HG03565 (cell line): ENCODE measurements around the gene PKN1.

Experiments used
- ATAC-seq: cut with Tn5 transposase; IDR thresholded peaks from one replicate; pipeline ENCODE4 v1.9.1; 2021; ENCODE audit warnings: mild to moderate bottlenecking, moderate library complexity; ENCODE audit not compliant: unreplicated experiment

PKN1 gene

DNA sequence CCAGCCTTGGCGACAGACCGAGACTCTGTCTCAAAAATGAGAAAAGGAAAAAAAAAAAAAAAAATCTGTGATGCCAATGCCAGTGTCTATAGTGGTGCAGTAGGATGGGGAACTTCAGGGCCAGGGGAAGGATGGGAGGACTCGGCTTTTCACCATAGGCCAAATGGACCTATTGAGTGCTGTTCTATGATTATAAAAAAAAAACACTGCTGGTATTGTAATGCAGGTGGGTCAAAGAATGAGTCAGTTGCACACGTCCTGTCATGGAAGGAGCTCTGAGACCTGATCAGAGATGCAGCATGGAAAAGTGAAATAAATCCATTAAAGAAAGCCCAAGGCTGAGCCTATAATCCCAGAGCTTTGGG, 78.1 kb downstream of the PKN1 start:
- ATAC-seq, result no peak

- ATAC-seq, result no peak
Observed at GRCh38 chr19:14512406-14512961, 79.4 kb downstream of the PKN1 start.

DNA sequence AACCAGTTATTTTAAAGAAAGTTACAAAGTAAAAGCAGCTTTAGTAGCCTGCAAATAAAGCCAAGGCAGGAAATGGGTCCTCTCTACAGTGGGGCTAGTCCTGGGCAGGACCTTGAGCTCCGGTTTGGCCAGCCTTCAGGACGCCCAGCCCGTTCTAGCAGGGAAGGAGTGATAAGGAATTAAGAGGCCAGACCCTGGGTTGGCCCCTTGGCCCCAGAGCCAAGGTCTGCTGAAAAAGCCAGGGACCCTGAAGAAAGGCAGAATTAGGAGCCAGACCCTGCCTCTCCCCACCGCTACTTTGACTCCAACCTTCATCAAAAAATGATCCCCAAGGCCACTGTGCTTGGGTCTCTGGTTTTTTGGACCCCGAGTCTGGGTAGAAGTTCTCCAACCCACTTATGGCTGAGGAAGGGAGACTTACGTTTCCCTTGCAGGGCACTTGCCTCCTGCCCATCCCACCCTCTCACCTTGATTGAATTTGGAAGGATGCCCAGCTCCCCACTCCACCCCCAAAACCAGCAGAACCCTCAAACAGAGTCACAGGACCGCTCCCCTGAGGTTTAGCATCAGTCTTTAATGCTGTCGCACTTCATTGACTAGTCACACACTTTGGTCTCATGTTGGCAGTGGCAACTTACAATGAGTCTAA, 81.2 kb downstream of the PKN1 start:
- ATAC-seq, result no peak

GRCh38 chr19:14515501-14516047, 82.5 kb downstream of the PKN1 start:
- no peak for ATAC-seq

GRCh38 chr19:14516048-14516534, 83.0 kb downstream of the PKN1 start:
- no peak for ATAC-seq

- no peak for ATAC-seq
Observed at GRCh38 chr19:14516746-14517438, 83.8 kb downstream of the PKN1 start.

- no peak for ATAC-seq
Observed at GRCh38 chr19:14517446-14517839, 84.3 kb downstream of the PKN1 start.

DNA sequence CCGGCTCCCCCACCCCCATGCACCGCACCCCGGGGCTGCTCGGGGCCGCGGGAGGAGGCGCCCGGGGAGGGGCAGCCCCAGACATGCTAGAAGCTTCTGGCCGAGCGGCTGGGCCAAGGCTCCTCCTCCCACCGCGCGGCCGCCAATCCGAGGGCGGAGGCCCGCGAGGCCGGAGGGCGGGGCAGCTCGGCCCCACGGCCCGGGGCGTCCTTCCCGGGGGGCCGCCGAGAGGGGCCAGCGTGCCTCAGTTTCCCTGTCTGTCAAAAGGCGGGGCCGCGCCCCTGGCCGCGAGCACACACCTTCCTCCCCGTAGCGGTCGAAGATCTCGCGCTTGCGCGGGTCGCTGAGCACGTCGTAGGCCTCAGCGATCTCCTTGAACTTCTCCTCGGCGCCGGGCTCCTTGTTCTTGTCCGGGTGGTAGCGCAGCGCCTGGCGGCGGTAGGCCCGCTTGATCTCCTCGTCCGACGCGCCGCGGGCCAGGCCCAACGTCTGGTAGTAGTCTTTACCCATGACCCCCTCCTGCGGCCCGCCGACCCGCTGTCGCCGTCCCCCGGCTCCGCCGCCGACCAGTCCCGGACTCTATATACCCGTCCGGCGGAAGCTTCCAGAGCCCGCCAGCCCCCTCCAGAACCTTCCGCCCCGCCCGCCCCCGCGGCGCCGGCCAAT, 84.9 kb downstream of the PKN1 start, which contains the start of gene DNAJB1:
TSS of gene DNAJB1 (minus strand) at position 558 of the 666 bp plus-strand sequence. CDS start at position 510, 48 bp downstream.
- peak; percentile 47 for ATAC-seq

- no peak for ATAC-seq
Observed at GRCh38 chr19:14519245-14519859, 86.2 kb downstream of the PKN1 start.

- ATAC-seq, result no peak
Observed at GRCh38 chr19:14519860-14520407, 86.8 kb downstream of the PKN1 start.

GRCh38 chr19:14520543-14520942, 87.4 kb downstream of the PKN1 start:
- ATAC-seq, result no peak
